Activated naive CD8-positive, alpha-beta T cell treated with anti-CD3 and anti-CD28 coated beads for 36 hours (primary cell): ENCODE results near the gene P2RY2. TPM values are rescaled to one million over a fixed set of nuclear protein-coding genes. Genes with fewer than 3 reads are reported as not detected.
"Not testable (repeated sequence)": the region's sequence is repeated elsewhere in the genome, so short reads cannot be mapped to it uniquely, and the experiment has no call there.

Source experiments
- DNase-seq: peaks from one replicate; pipeline ENCODE4 v3.0.0; 2021
- H3K27ac Mint-ChIP-seq: one replicate; pipeline ENCODE4 v1.8.0; 2022; ENCODE audit warnings: mild to moderate bottlenecking, moderate library complexity, mixed read lengths
- H3K27me3 Mint-ChIP-seq: one replicate; pipeline ENCODE4 v1.8.0; 2022; ENCODE audit warnings: mild to moderate bottlenecking, mixed read lengths
- H3K36me3 Mint-ChIP-seq: one replicate; pipeline ENCODE4 v1.8.0; 2021; ENCODE audit warnings: mild to moderate bottlenecking, mixed read lengths
- H3K4me1 Mint-ChIP-seq: one replicate; pipeline ENCODE4 v1.8.0; 2021; ENCODE audit warnings: mixed read lengths
- H3K4me3 Mint-ChIP-seq: one replicate; pipeline ENCODE4 v1.8.0; 2022; ENCODE audit warnings: mild to moderate bottlenecking, moderate library complexity, mixed read lengths
- H3K9me3 Mint-ChIP-seq: one replicate; pipeline ENCODE4 v1.8.0; 2022; ENCODE audit warnings: mixed read lengths
- total RNA-seq, 2 experiments: library from RNA; stranded (reverse); gene quantifications; one replicate each; pipeline ENCODE4 v1.2.3, GENCODE V29; 2021

The P2RY2 gene
- total RNA-seq, 2 experiments from 2014 or later = not detected

DNA sequence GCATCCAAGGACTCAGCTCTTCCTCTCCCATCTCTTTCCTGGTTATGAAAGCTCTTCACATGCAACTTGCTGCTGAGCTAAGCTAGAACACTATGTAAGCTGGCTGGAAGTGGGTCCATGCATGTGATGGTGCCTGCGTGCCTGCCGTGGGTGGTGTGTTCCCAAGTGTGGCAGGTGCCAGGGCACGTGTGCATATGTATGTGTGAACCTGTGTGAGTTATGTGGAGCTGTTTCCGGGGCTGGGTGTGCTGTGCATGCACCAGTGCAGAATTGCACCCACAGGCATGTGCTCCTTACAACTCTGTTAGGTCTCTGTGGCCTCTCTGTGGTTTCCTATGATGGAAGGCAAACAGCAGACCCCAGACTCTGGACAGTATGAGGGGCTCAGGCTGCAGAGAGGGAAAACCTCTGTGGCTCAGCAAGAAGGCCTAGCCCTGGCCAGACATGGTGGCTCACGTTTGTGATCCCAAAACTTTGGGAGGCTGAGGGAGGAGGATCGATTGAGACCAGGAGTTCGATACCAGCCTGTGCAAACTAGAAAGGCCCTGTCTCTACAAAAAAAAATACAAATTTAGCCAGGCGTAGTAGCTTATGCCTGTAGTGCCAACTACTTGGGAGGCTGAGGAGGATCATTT, 49.9 kb downstream of the P2RY2 start:
- Mint-ChIP-seq H3K4me1 (no peaks in the 10 kb centered on the region), H3K4me3 (no peak overlapping the region), H3K9me3 (no peaks in the 10 kb centered on the region), H3K27me3 (peaks cover 25% of the 10 kb centered on the region), H3K36me3 (no peaks in the 10 kb centered on the region), H3K27ac (no peak overlapping the region)
- DNase-seq = no peak

DNA sequence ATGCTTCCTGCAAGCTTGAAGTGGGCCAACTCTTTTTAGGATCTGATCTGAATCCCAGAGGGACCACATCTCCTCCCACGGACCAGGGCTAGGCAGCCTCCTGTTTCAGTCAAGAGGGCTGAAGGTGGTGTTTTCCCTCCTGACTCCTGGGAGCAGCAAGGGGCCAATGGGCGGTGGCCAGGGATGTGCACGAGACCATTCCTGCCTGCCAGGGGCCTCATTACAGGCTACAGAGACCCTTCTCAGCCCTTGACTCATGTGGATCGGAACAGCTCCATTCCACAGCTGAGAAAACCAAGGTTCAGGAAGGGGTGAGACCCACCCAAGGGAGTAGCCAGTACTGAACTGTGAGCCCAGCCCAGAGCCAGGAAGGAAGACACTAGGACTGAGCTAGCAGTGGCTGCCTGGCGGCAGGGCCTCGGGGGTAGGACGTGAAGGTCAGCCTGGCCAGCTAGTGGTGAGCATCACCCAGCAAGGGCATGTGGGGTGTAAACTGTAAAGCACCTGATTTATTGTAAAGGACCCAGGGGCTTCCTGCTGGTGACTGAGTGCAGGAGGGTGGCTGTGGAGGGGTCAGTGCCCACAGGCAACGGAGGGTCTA, 50.7 kb downstream of the P2RY2 start:
- Mint-ChIP-seq H3K4me3 (no peak overlapping the region), H3K4me1 (no peaks in the 10 kb centered on the region), H3K27ac (no peak overlapping the region), H3K36me3 (no peaks in the 10 kb centered on the region), H3K9me3 (no peaks in the 10 kb centered on the region), H3K27me3 (peaks cover 17% of the 10 kb centered on the region)
- DNase-seq = no peak

DNA sequence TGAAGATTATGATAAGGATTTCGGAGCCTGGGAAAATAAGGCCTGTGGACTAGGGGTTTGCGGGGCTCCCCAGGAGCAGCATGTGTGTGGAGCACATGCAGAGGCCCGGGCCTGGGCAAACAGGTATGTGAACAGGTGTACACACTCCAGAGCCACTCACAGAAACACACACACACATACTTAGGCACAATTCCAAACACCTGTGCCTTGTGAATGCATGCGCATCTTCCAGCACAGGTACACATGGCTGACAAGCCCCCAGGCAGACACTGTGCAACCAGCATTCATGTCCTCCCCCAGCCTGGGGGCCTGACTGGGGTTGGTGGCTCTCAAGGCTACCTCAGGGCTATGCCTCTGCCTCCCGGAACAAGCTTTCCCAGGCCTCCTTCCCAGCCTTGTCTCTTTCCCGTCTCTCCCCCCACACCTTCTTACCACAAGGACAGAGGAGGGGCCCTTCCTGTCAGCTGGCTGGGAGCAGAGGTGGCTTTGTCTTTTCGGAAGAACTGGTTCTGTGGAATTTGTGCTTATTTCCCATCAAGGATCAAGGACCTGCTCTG, 51.5 kb downstream of the P2RY2 start:
- peaks cover 14% of the 10 kb centered on the region for H3K27me3 Mint-ChIP-seq
- no peak for DNase-seq
- no peaks in the 10 kb centered on the region for H3K4me1 Mint-ChIP-seq
- no peaks in the 10 kb centered on the region for H3K36me3 Mint-ChIP-seq
- H3K27ac Mint-ChIP-seq = no peak overlapping the region
- no peak overlapping the region for H3K4me3 Mint-ChIP-seq
- no peaks in the 10 kb centered on the region for H3K9me3 Mint-ChIP-seq

DNA sequence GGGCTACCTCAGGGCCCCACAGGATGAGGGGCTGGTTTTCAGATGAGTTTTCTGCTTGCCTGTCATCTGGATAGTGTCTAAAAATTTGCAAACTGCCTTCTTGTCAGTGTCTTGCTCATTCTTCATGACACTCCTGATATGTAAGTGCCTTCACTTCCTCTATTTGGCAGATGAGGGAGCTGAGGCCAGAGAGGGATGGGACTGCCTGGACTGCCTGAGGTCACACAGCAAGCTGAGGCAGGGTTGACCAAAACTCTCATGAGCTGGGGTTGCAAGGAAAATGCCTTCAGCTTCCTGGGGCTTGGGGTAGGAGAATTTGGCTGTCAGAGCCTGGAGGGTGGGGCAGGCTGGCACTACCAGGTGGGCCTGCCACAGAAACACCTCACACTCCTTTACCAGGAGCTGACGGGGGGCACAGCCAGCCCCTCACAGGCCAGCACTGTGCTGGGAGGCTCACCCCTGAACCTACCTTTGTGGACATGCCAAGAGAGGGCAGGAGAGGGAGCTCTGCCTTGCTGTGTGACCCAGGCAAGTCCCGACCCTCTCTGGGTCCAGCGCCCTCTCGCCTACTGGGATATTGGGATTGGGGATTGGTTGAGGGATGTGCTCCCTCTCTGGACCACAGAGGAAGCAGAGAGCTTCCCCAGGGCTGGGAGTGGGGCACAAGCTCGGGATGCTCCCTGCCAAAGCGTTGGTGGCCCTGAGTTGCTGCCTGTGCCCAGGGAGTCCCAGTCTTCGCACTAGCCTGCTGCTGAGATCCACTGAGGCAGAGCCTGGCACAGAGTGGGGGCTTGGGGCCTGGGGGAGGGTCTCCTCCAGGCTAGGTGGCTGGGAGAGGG, 52.2 kb downstream of the P2RY2 start:
- H3K9me3 Mint-ChIP-seq = no peaks in the 10 kb centered on the region
- H3K27ac Mint-ChIP-seq = no peak overlapping the region
- H3K4me1 Mint-ChIP-seq = no peaks in the 10 kb centered on the region
- no peak overlapping the region for H3K4me3 Mint-ChIP-seq
- no peak for DNase-seq
- H3K27me3 Mint-ChIP-seq = peaks cover 7% of the 10 kb centered on the region
- H3K36me3 Mint-ChIP-seq = no peaks in the 10 kb centered on the region

DNA sequence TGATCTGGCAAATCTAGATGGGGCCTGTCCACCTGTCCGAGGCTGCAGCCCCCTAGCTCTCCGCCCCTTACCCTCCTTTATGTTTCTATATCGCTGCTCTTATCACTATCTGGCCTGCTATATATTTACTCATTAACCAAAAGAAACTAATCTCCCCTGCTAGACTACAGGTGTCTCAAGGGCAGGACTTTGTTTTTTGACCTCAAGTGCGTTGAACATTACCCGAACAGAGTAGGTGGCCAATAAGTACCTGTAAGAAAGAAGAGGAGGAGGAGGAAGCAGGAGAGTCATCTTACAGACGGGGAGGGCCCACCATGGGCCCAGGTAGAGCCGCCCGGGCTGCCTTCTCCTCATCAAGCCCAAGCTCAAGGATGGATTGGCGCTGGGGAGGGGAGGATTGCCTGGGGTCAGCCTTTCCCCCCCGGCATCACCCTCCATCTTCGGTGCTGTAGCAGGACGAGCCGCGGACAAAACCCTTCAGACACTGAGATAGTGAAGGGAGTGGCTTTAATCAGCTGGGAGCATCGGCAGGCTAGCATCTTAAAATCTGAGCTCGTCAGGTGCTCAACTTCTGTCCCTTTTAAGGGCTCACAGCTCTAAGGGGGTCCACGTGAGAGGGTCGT, 52.9 kb downstream of the P2RY2 start:
- Mint-ChIP-seq H3K4me3 (no peak overlapping the region), H3K4me1 (no peaks in the 10 kb centered on the region), H3K9me3 (no peaks in the 10 kb centered on the region), H3K27me3 (peaks cover 4% of the 10 kb centered on the region), H3K36me3 (no peaks in the 10 kb centered on the region), H3K27ac (no peak overlapping the region)
- DNase-seq = no peak

DNA sequence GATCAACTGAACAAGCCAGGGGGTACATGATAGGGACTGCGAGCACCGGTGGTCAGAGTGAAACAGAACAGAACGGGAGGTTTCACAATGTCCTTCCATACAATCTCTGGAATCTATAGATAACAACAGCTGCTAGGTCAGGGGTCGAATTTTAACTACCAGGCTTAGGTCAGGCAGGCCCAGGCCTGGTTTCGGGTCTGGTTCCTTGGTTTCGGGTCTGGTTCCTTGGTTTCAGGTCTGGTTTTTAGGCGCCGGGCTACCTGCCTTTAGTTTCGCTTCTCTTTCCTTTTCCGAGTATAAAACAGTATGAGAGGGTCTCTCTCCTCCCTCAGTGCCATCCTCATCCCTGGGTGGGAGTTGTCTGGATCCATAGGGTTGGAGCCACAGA, 53.4 kb downstream of the P2RY2 start:
- H3K4me3 Mint-ChIP-seq, H3K27ac Mint-ChIP-seq, DNase-seq, H3K27me3 Mint-ChIP-seq, H3K36me3 Mint-ChIP-seq, H3K9me3 Mint-ChIP-seq, H3K4me1 Mint-ChIP-seq: not testable (repeated sequence)

DNA sequence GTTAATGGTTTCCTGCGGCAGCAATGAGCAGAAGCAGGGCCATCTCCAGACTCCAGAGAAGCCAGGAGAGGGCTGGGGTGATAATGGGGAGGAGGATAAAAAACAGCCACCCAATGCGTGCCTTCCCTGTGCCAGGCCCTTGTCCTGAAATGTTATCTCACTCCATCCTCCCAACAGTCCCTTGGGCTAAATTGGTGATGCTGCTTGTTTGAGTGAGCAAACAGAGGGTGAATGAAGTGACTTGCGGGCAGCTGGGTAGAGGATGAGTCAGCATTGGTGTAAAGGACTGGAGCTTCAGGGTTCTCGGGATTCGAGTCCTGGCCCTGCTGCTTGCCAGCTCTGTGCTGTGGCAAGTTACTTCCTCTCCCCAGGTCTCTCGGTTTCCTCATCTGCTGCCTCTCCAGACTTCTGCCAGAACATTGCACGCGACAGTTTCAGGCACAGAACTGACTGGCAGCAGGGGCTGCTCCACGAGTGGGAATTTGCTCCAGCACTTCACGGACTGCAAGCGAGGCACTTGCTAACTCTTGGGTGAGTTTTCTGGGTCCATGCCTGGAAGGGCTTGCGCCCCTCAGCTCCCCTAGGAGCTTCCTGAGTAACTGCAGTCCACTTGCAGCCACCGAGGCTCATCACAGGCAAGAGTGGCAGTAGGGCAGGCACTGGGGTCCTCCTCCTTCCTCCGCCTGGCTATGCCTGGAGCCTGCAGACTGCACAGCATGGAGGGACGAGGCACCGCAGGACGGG, 54.0 kb downstream of the P2RY2 start, which contains the start of gene P2RY6:
Gene P2RY6 (plus strand): TSS at position 403 of the 744 bp plus-strand sequence. CDS start 24,181 bp downstream, outside the sequence.
- Mint-ChIP-seq H3K27ac (no peak within 1 kb of the TSS), H3K9me3 (no peaks in the 10 kb centered on the region), H3K4me1 (no peaks in the 10 kb centered on the region), H3K4me3 (no peak within 1 kb of the TSS), H3K27me3 (no peaks in the 10 kb centered on the region), H3K36me3 (no peaks in the 10 kb centered on the region)
- DNase-seq = no peak

DNA sequence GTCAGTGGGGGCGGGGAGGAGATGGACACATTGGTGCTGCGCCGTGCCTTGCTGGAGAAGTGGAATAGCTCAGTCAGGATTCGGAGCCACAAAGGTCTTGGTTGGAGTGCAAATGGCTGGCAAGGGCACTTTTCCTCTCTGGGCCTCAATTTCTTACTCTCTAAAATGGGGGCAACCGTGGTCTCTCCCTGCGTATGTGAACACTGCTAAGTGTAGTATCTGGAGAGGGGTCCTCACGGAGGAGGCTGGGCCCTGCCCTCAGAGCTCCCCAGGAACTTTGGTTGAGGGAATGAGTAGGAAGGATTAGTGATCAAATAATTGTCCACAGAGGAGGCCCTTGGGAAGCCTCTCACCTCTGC, 54.6 kb downstream of the P2RY2 start:
- Mint-ChIP-seq H3K4me3 (no peak overlapping the region), H3K4me1 (no peaks in the 10 kb centered on the region), H3K27ac (no peak overlapping the region), H3K27me3 (no peaks in the 10 kb centered on the region), H3K9me3 (no peaks in the 10 kb centered on the region), H3K36me3 (no peaks in the 10 kb centered on the region)
- no peak for DNase-seq

DNA sequence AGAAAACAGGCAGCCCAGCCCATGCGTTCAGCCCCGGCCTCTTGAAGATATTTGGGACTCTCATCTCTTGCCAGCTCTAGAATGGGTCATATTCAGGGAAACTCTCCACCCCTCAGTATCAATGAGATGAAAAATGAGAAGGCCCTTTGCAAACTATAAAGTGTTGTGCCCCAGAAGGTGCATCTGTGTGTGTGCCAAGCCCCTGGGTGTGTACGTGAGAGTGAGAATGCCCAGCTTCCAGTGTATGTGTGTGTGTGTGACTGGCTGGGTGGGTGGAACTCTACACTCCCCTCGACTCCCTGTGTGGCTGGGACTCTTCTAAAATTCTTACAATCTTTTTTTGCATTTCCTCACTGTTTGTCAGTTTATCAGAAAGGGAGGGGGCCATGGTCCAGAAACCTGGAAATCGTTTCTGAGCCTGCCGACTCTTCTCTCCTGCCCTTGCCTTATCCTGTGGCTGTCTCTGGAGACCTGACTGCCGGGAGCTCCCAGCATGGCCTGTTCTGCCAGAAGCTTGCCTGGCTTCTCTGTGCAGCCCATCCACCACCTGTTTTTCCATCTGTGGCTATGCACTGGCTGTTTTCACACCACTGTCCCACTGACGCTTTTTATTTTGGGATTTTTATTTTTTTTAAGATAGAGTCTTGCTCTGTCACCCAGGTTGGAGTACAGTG, 55.3 kb downstream of the P2RY2 start:
- Mint-ChIP-seq H3K36me3 (no peaks in the 10 kb centered on the region), H3K4me3 (no peak overlapping the region), H3K27ac (no peak overlapping the region), H3K9me3 (no peaks in the 10 kb centered on the region), H3K4me1 (no peaks in the 10 kb centered on the region), H3K27me3 (no peaks in the 10 kb centered on the region)
- no peak for DNase-seq

DNA sequence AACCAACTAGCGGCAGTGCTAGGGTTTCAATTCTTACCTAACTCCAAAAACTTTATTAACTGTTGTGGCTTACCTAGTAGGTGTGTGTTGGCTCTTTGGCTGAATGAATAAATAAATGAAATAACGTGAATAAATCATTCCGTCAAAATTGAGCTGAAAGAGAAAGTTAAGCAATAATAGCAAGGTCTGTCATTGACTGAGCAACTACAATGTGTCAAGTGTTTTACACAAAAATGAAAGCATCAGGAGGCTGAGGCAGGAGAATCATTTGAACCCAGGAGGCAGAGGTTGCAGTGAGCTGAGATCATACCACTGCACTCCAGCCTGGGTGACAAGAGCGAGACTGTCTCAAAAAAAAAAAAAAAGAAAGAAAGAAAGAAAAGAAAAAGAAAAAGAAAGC, 56.1 kb downstream of the P2RY2 start:
- not testable (repeated sequence) for H3K27me3 Mint-ChIP-seq, H3K27ac Mint-ChIP-seq, DNase-seq, H3K36me3 Mint-ChIP-seq, H3K9me3 Mint-ChIP-seq, H3K4me3 Mint-ChIP-seq, H3K4me1 Mint-ChIP-seq

DNA sequence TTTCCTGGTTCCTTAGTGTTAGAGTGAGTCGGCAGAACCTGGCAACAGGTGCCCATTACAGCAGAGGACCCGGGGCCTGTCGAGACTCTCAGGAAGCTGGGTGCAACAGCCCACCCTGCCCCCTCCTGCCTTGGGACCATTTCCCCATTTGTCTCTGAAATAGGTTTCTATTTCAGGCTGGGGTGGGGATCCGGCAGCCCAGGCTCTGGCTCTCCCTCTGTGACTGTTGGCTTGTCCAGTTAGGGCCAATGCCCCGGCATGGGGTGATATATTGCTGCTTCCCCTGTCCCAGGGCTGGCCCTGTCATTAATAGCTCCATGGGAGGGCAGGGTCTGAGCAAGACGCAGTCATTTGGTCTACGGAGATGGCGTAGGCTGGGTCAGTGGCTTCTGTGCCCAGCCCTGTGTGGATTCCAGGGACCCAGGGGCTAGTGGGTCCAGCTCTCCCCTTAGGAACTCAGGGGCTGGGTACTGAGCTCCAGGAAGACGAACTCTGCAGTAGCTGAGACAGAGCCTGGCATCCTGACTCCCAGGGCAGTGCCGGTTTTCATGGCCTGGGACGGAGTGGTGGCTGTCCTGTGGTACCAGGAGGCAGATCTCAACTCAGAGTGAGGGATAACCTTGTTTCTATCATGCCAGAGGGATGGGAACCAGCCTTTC, 56.8 kb downstream of the P2RY2 start:
- Mint-ChIP-seq H3K36me3 (no peaks in the 10 kb centered on the region), H3K4me3 (no peak overlapping the region), H3K4me1 (no peaks in the 10 kb centered on the region), H3K27ac (no peak overlapping the region), H3K9me3 (no peaks in the 10 kb centered on the region), H3K27me3 (no peaks in the 10 kb centered on the region)
- DNase-seq = no peak

DNA sequence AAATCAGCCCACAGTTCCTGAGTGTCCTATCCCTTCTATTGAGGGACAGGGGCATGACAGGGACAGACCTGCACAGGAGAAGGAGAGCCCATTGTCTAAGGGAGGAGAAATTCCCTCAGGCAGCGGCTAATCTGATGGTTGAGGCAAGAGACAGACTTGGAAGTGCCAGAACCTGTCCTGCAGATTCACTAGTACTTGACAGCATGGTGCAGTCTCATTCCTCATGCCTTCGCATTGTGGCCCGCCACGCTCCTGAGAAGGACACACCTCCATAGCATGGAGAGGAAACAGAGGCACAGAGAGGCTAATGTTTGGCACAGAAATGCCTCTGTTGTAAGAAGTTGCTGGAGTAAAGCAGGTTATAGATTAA, 57.3 kb downstream of the P2RY2 start:
- DNase-seq = no peak
- Mint-ChIP-seq H3K36me3 (no peaks in the 10 kb centered on the region), H3K9me3 (no peaks in the 10 kb centered on the region), H3K4me1 (no peaks in the 10 kb centered on the region), H3K4me3 (no peak overlapping the region), H3K27me3 (no peaks in the 10 kb centered on the region), H3K27ac (no peak overlapping the region)

DNA sequence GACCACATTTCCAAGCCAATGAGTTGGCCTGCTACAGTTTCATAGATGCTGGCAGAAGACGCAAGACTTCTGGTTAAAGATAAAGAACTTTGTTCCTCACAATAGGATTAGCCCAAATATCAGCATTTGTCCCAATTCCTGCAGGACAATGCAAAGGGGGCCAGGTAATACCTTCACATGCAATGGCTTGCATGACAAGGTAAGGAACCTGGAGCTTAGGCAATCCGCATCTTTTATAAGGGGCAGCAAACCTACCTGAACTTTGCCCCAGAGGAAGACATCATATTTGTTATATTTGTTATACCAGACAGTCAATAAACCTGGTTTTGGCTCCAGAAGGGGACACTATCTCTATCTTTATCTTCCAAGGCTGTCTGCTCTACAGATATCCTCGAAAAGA, 59.4 kb downstream of the P2RY2 start:
- no peaks in the 10 kb centered on the region for H3K36me3 Mint-ChIP-seq
- no peaks in the 10 kb centered on the region for H3K4me1 Mint-ChIP-seq
- no peak for DNase-seq
- H3K9me3 Mint-ChIP-seq = no peaks in the 10 kb centered on the region
- H3K27me3 Mint-ChIP-seq = no peaks in the 10 kb centered on the region
- no peak overlapping the region for H3K4me3 Mint-ChIP-seq
- H3K27ac Mint-ChIP-seq = no peak overlapping the region

DNA sequence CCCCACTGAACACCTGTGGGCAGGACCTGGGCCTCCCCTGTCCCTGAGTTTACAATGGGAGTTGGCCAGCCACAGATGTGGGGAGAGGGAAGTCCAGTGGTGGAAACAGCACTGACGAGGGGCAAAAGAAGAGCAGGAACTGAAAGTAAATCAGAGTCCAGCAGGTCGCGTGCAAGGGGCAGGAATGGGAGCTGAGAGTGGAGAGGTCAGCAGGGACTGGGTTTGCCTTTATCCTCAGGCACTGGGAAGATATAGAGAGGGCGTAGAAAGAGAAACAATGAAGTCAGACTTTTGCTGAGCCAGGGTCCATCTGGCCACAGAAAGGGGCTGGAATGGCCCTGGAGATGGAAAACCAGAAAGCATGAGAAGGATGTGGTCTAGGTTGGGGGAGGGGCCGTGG, 62.5 kb downstream of the P2RY2 start:
- Mint-ChIP-seq H3K27ac (no peak overlapping the region), H3K9me3 (no peaks in the 10 kb centered on the region), H3K27me3 (no peaks in the 10 kb centered on the region), H3K4me1 (no peaks in the 10 kb centered on the region), H3K36me3 (no peaks in the 10 kb centered on the region), H3K4me3 (no peak overlapping the region)
- no peak for DNase-seq
